ENCODE data around the gene DNAJC5. TPM values are rescaled to one million over a fixed set of nuclear protein-coding genes. Genes with fewer than 3 reads are reported as not detected.

The DNAJC5 gene
- total RNA-seq, 4 donors from 2014 or later, result 18.5 to 26.4 (median 22.5) TPM

GRCh38 chr20:63917811-63918210, 22.9 kb downstream of the DNAJC5 start:
- TF ChIP-seq POLR2A (IDR thresholded peaks at IDR 0.05) (no peak), CTCF (IDR thresholded peaks at IDR 0.05 in 4 of 5, conservative IDR thresholded peaks at IDR 0.05 in 1 of 5) (no peak)
- in situ Hi-C loops (cut with MboI; ENCODE audit: low sequenced_read_pairs in 4 of 4) (no loop called here), intact Hi-C loops (cut with DNase I; ENCODE audit: low total_unique reads) (no loop called here)
- H3K4me1 ChIP-seq, result peaks cover 3 to 5% of the 10 kb centered on the region in 2 donors
- ATAC-seq, result no peak
- peaks cover 0 to 5% of the 10 kb centered on the region in 2 donors for H3K36me3 ChIP-seq
- no peak overlapping the region for H3K4me3 ChIP-seq
- H3K27ac ChIP-seq, result no peak overlapping the region
- no peak for DNase-seq
- no peaks in the 10 kb centered on the region for H3K27me3 ChIP-seq
- H3K9me3 ChIP-seq, result no peaks in the 10 kb centered on the region

- DNase-seq, result no peak
- no peaks in the 10 kb centered on the region for H3K27me3 ChIP-seq
- intact Hi-C loops (cut with DNase I; ENCODE audit: low total_unique reads), result no loop called here
- H3K27ac ChIP-seq, result no peak overlapping the region
- peaks cover 3 to 5% of the 10 kb centered on the region in 2 donors for H3K4me1 ChIP-seq
- no peak overlapping the region for H3K4me3 ChIP-seq
- H3K36me3 ChIP-seq, result peaks cover 0 to 5% of the 10 kb centered on the region in 2 donors
- in situ Hi-C loops (cut with MboI; ENCODE audit: low sequenced_read_pairs in 4 of 4), result no loop called here
- H3K9me3 ChIP-seq, result no peaks in the 10 kb centered on the region
- TF ChIP-seq POLR2A (IDR thresholded peaks at IDR 0.05) (no peak), CTCF (IDR thresholded peaks at IDR 0.05 in 4 of 5, conservative IDR thresholded peaks at IDR 0.05 in 1 of 5) (no peak)
- no peak for ATAC-seq
These were observed 24.2 kb downstream of the DNAJC5 start for GRCh38 chr20:63919130-63919529.

- Histone ChIP-seq H3K27me3 (no peaks in the 10 kb centered on the region), H3K36me3 (peaks cover 0 to 5% of the 10 kb centered on the region in 2 donors), H3K9me3 (no peaks in the 10 kb centered on the region), H3K4me1 (peaks cover 3 to 5% of the 10 kb centered on the region in 2 donors), H3K27ac (no peak overlapping the region), H3K4me3 (no peak overlapping the region)
- no peak for TF ChIP-seq CTCF (IDR thresholded peaks at IDR 0.05 in 4 of 5, conservative IDR thresholded peaks at IDR 0.05 in 1 of 5)
- TF ChIP-seq POLR2A (IDR thresholded peaks at IDR 0.05), result no peak
- in situ Hi-C loops (cut with MboI; ENCODE audit: low sequenced_read_pairs in 4 of 4) (no loop called here), intact Hi-C loops (cut with DNase I; ENCODE audit: low total_unique reads) (no loop called here)
- DNase-seq (no peak), ATAC-seq (no peak)
These were observed 25.3 kb downstream of the DNAJC5 start for GRCh38 chr20:63920226-63920625.

GRCh38 chr20:63923651-63924050, 28.7 kb downstream of the DNAJC5 start:
- in situ Hi-C loops (cut with MboI; ENCODE audit: low sequenced_read_pairs in 4 of 4), result no loop called here

More at GRCh38 chr20:63923651-63924050, 28.7 kb downstream of the DNAJC5 start:
- H3K4me3 ChIP-seq, result no peak overlapping the region
- peaks cover 0 to 7% of the 10 kb centered on the region in 2 donors for H3K36me3 ChIP-seq
- no peak for TF ChIP-seq CTCF (IDR thresholded peaks at IDR 0.05 in 4 of 5, conservative IDR thresholded peaks at IDR 0.05 in 1 of 5)
- TF ChIP-seq POLR2A (IDR thresholded peaks at IDR 0.05), result no peak
- peaks cover 0 to 10% of the 10 kb centered on the region in 2 donors for H3K4me1 ChIP-seq
- intact Hi-C loops (cut with DNase I; ENCODE audit: low total_unique reads), result no loop called here
- H3K9me3 ChIP-seq, result no peaks in the 10 kb centered on the region
- DNase-seq (no peak), ATAC-seq (no peak)
- H3K27me3 ChIP-seq, result no peaks in the 10 kb centered on the region
- H3K27ac ChIP-seq, result no peak overlapping the region
